ENCODE data around the gene ZFAND2A.

The ZFAND2A gene

GRCh38 chr7:1106063-1106792, 53.8 kb downstream of the ZFAND2A start:
- DNase-seq (ENCODE audit: low spot score): no peak

DNA sequence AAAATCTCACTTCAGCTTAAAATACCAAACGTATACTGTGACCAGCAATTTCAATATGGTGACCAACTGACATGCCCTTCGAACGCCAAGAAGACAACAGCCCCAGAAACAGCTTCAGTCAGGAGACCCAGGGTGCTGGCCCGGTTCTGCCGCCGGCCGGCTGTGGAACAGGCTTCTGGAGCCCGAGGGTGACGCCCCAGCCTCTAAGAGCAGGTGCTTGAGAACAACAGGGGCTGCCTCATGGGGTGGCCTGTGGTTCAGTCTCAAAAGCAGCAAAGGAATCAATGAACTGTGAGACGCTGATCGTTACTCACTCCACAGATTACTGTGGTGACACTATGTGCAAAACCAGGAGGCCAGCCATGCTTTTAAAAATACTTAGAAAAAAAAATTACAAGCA, 54.8 kb downstream of the ZFAND2A start:
- no peak for DNase-seq (ENCODE audit: low spot score)

- DNase-seq (ENCODE audit: low spot score): no peak
These were observed 55.3 kb downstream of the ZFAND2A start for GRCh38 chr7:1104516-1105179.

GRCh38 chr7:1103789-1104515, 56.0 kb downstream of the ZFAND2A start:
- DNase-seq (ENCODE audit: low spot score): no peak

DNA sequence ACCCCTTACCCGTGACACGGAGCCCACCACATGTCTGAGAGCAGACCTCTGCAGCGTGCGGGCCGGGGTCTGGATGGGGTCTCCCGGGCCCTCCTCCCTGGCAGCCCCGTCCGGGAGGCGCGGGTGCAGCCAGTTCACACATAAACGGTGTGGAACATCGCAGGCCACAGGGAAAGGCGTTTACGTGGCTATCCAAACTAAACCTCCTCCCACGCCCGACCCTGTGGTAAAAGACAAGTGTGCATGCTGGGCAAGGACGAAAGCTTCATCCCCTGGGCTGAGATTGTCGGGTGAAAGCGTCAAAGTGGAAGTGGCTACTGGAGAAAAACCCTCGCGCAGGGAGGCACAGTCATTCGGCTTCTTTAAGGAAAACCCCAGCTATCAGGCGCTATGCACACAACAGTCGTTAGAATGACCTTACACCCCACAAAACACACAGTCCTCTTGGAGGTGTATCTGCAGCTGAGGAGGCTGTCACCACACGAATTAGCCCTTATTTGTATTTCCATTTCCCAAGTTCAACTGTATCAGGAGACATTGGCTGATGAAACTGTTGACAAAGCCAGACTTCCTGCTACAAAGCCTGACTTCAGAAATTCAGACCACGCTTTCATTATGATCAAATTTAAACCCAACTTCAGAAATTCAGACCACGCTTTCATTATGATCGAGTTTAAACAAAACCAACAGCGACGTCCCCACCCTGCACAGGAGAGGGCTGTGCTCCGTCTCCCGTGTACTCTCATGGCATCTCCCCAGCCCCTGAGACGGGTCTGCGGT, 56.8 kb downstream of the ZFAND2A start:
- DNase-seq (ENCODE audit: low spot score): no peak

Data from pons (tissue), 1 donor.